Tibial nerve (tissue), 3 donors: ENCODE results near the gene INPP5B.

ENCODE experiments used
- POLR2A ChIP-seq, 2 donors: fragments of 450-650 bp; IDR thresholded peaks; one replicate each; pipeline ENCODE4 v1.6.1; 2017; ENCODE audit warnings: antibody characterized with exemption in 2 of 2, mild to moderate bottlenecking in 2 of 2, moderate library complexity in 2 of 2
- TF ChIP-seq, protein P1 (sequence below), 5 experiments: fragments of 200-600 bp in 3 of 5; fragments of 450-650 bp in 2 of 5; sonication (generic) in 3 of 5; IDR thresholded peaks; one replicate each; pipeline ENCODE4 v1.5.1; 2016 to 2019; ENCODE audit warnings: antibody characterized with exemption in 5 of 5, mild to moderate bottlenecking in 3 of 5, moderate library complexity in 2 of 5

DNA sequence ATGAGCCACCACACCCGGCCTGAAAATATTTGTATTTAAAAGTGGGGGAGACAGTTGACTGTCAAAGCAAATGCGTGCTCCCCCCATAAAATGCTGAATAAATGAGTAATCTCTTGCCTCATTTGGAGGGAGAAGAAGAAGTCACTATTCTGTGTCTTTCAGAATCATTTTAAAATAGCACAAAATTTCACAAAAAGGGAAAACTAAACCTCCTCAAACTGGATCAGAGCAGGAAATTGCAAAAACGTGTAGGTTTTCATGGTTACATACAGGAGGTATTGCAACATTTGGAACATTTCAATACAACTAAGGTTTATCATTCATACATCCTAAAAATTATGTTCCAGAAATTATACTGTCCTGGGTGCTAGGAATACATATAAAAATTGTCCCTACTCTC is 101.1 kb downstream of the INPP5B start:
- TF ChIP-seq, protein P1, sequence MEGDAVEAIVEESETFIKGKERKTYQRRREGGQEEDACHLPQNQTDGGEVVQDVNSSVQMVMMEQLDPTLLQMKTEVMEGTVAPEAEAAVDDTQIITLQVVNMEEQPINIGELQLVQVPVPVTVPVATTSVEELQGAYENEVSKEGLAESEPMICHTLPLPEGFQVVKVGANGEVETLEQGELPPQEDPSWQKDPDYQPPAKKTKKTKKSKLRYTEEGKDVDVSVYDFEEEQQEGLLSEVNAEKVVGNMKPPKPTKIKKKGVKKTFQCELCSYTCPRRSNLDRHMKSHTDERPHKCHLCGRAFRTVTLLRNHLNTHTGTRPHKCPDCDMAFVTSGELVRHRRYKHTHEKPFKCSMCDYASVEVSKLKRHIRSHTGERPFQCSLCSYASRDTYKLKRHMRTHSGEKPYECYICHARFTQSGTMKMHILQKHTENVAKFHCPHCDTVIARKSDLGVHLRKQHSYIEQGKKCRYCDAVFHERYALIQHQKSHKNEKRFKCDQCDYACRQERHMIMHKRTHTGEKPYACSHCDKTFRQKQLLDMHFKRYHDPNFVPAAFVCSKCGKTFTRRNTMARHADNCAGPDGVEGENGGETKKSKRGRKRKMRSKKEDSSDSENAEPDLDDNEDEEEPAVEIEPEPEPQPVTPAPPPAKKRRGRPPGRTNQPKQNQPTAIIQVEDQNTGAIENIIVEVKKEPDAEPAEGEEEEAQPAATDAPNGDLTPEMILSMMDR (IDR thresholded peaks at IDR 0.05), result no peak
- TF ChIP-seq POLR2A (IDR thresholded peaks at IDR 0.05), result no peak
